SJCRH30 (cell line): Measurements from ENCODE around the gene SLC37A4. TPM values are rescaled to one million over a fixed set of nuclear protein-coding genes. Genes with fewer than 3 reads are reported as not detected.
A peak's percentile ranks its signal among the peaks of the same experiment; 100 is the strongest.
"Not testable (repeated sequence)": the region's sequence is repeated elsewhere in the genome, so short reads cannot be mapped to it uniquely, and the experiment has no call there.

ENCODE experiments used
- DNase-seq, 2 experiments: peaks; one replicate each; pipeline ENCODE4 v3.0.0-alpha.2; 2015 to 2020
- H3K27ac ChIP-seq: fragments of 250-450 bp; sonication (Bioruptor Pico); 2 replicates; pipeline ENCODE4 v1.5.1; 2020; ENCODE audit warnings: mild to moderate bottlenecking, moderate library complexity
- H3K27me3 ChIP-seq: fragments of 250-450 bp; sonication (Bioruptor Pico); 2 replicates; pipeline ENCODE4 v1.5.1; 2020; ENCODE audit warnings: mild to moderate bottlenecking, moderate library complexity
- H3K36me3 ChIP-seq: fragments of 250-450 bp; sonication (Bioruptor Pico); 2 replicates; pipeline ENCODE4 v1.5.1; 2020; ENCODE audit warnings: mild to moderate bottlenecking, moderate library complexity
- H3K4me1 ChIP-seq: fragments of 250-450 bp; sonication (Bioruptor Pico); 2 replicates; pipeline ENCODE4 v1.5.1; 2020; ENCODE audit warnings: mild to moderate bottlenecking, moderate library complexity
- H3K4me3 ChIP-seq: fragments of 250-450 bp; sonication (Bioruptor Pico); 2 replicates; pipeline ENCODE4 v1.5.1; 2020; ENCODE audit warnings: mild to moderate bottlenecking, moderate library complexity
- H3K9me3 ChIP-seq: fragments of 250-450 bp; sonication (Bioruptor Pico); replicated peaks from 2 replicates; pipeline ENCODE4 v1.5.1; 2020; ENCODE audit warnings: mild to moderate bottlenecking, moderate library complexity
- total RNA-seq: library from RNA; depleted of rRNA; stranded (reverse); fragments of >200 nt; shearing (Covaris generic); gene quantifications from 2 replicates; pipeline ENCODE4 v1.2.3, GENCODE V29; 2014; rRNA removed

The SLC37A4 gene
- total RNA-seq, 1 experiment from 2014 or later = 8.7 TPM

GRCh38 chr11:118984825-118985224 lies 45.9 kb downstream of the SLC37A4 start:
- peak in 1 of 2 experiments; percentile 36 for DNase-seq
- Histone ChIP-seq H3K4me3 (no peak overlapping the region), H3K27me3 (no peaks in the 10 kb centered on the region; the same call in 1 of the 2 replicates), H3K27ac (no peak overlapping the region), H3K9me3 (no peaks in the 10 kb centered on the region), H3K4me1 (no peaks in the 10 kb centered on the region), H3K36me3 (no peaks in the 10 kb centered on the region)

- H3K4me1 ChIP-seq, H3K27me3 ChIP-seq, DNase-seq, H3K27ac ChIP-seq, H3K9me3 ChIP-seq, H3K4me3 ChIP-seq, H3K36me3 ChIP-seq: not testable (repeated sequence)
Observed at GRCh38 chr11:118984337-118984736, 46.3 kb downstream of the SLC37A4 start.

- no peaks in the 10 kb centered on the region for H3K36me3 ChIP-seq
- no peak overlapping the region for H3K27ac ChIP-seq
- no peaks in the 10 kb centered on the region; the same call in 1 of the 2 replicates for H3K27me3 ChIP-seq
- no peaks in the 10 kb centered on the region for H3K9me3 ChIP-seq
- DNase-seq = no peak
- no peak overlapping the region for H3K4me3 ChIP-seq
- no peaks in the 10 kb centered on the region for H3K4me1 ChIP-seq
Observed at GRCh38 chr11:118980191-118980881, 50.3 kb downstream of the SLC37A4 start.

GRCh38 chr11:118979434-118979833 lies 51.2 kb downstream of the SLC37A4 start:
- no peaks in the 10 kb centered on the region for H3K36me3 ChIP-seq
- H3K27ac ChIP-seq = no peak overlapping the region
- DNase-seq = no peak
- no peaks in the 10 kb centered on the region; the same call in 1 of the 2 replicates for H3K27me3 ChIP-seq
- no peak overlapping the region for H3K4me3 ChIP-seq
- no peaks in the 10 kb centered on the region for H3K9me3 ChIP-seq
- H3K4me1 ChIP-seq = no peaks in the 10 kb centered on the region

- Histone ChIP-seq H3K9me3 (no peaks in the 10 kb centered on the region), H3K4me3 (no peak overlapping the region), H3K27ac (no peak overlapping the region), H3K4me1 (no peaks in the 10 kb centered on the region), H3K27me3 (no peaks in the 10 kb centered on the region; the same call in 1 of the 2 replicates), H3K36me3 (no peaks in the 10 kb centered on the region)
- DNase-seq = peak in 1 of 2 experiments; percentile 47
Observed at GRCh38 chr11:118975771-118976709, 54.6 kb downstream of the SLC37A4 start.

Other genes starting within 250 kb of the SLC37A4 start
- 80.1 and 81.7 TPM in 2 replicates for gene DDX6, start 239.7 kb downstream of the SLC37A4 start, total RNA-seq
- not detected in 2 replicates for gene CXCR5, start 147.0 kb downstream of the SLC37A4 start, total RNA-seq
- 2.2 and 4.3 TPM in 2 replicates for gene BCL9L, start 105.0 kb downstream of the SLC37A4 start, total RNA-seq
- gene UPK2, start 74.6 kb downstream of the SLC37A4 start, total RNA-seq = not detected in 2 replicates
- gene FOXR1, start 59.1 kb downstream of the SLC37A4 start, total RNA-seq = not detected in 2 replicates
- 12.7 and 17.5 TPM in 2 replicates for gene CENATAC, start 32.7 kb downstream of the SLC37A4 start, total RNA-seq
- 797 and 901 TPM in 2 replicates for gene RPS25, start 12.5 kb downstream of the SLC37A4 start, total RNA-seq
- gene TRAPPC4, start 12.1 kb downstream of the SLC37A4 start, total RNA-seq = 33.1 and 34.8 TPM in 2 replicates
- 68.1 and 79.3 TPM in 2 replicates for gene HYOU1, start 26.3 kb upstream of the SLC37A4 start, total RNA-seq
- gene VPS11, start 36.9 kb upstream of the SLC37A4 start, total RNA-seq = 11.6 and 11.9 TPM in 2 replicates
- gene HMBS, start 54.0 kb upstream of the SLC37A4 start, total RNA-seq = 10.1 and 14.3 TPM in 2 replicates
- 23.7 and 24.0 TPM in 2 replicates for gene DPAGT1, start 71.0 kb upstream of the SLC37A4 start, total RNA-seq
- gene C2CD2L, start 76.5 kb upstream of the SLC37A4 start, total RNA-seq = 4.1 and 4.8 TPM in 2 replicates
- gene HINFP, start 90.7 kb upstream of the SLC37A4 start, total RNA-seq = 14.4 and 15.2 TPM in 2 replicates
- gene ABCG4, start 118.2 kb upstream of the SLC37A4 start, total RNA-seq = 0.08 TPM in 1 of 2 replicates, not detected in the other
- gene NLRX1, start 137.8 kb upstream of the SLC37A4 start, total RNA-seq = 0.24 and 0.25 TPM in 2 replicates
- gene NHERF4, start 154.6 kb upstream of the SLC37A4 start, total RNA-seq = not detected in 2 replicates
- gene CBL, start 175.5 kb upstream of the SLC37A4 start, total RNA-seq = 11.8 and 12.9 TPM in 2 replicates